ENCODE measurements around the gene GTF2B. TPM values are rescaled to one million over a fixed set of nuclear protein-coding genes. Genes with fewer than 3 reads are reported as not detected.
A peak's percentile ranks its signal among the peaks of the same experiment; 100 is the strongest.
"Not testable (repeated sequence)": the region's sequence is repeated elsewhere in the genome, so short reads cannot be mapped to it uniquely, and the experiment has no call there.

Gene GTF2B, protein sequence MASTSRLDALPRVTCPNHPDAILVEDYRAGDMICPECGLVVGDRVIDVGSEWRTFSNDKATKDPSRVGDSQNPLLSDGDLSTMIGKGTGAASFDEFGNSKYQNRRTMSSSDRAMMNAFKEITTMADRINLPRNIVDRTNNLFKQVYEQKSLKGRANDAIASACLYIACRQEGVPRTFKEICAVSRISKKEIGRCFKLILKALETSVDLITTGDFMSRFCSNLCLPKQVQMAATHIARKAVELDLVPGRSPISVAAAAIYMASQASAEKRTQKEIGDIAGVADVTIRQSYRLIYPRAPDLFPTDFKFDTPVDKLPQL
- 42.0 TPM for polyA plus RNA-seq (ENCODE audit: insufficient read length)

- peak; percentile 95 for DNase-seq
Measured at GRCh38 chr1:88891318-88891950, at the start of gene GTF2B. GTF2B (minus strand) TSS chr1:88891567; CDS start chr1:88891499, 68 bp downstream.

DNA sequence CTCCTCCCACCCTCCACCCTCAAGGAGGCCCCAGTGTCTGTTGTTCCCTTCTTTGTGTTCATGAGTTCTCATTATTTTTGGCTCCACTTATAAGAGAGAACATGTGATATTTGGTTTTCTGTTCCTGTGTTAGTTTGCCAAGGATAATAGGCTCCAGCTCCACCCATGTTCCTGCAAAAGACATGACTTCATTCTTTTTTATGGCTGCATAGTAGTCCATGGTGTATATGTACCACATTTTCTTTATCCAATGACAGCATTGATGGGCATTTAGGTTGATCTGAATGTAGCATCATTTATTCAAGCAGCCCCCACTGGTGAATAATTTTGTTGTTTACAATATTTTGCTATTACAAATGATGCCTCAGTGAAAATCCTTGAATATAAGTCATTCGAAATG lies 47.2 kb upstream of the GTF2B start:
- not testable (repeated sequence) for DNase-seq

DNA sequence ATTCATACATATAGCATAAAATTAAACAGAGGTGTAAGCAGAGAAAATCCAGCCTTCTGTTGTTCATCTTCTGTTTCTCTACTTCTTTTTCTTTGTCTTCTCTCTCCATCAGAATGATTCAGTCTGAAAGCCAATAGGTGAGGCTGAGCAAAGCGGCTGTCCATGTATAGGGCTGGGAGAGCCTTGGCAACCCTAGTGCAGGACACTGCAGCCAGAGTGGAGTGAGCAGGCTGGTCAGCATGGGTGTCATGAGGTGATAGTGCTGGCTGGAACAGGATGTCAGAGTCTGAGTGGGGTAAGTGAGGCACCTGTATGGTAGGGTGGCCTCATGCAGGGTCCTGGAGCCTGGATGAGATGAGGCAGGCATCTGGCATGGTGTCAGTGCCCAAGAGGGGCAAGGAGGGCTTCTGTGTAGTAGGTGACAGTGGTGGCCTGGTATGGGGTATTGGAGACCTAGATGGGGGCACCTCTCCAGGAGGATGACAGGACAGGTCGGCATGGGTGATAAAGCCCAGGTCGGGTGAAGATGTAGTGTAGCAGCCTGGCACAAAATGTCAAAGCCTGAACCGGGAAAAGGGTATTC lies 45.5 kb upstream of the GTF2B start:
- DNase-seq, result no peak

DNA sequence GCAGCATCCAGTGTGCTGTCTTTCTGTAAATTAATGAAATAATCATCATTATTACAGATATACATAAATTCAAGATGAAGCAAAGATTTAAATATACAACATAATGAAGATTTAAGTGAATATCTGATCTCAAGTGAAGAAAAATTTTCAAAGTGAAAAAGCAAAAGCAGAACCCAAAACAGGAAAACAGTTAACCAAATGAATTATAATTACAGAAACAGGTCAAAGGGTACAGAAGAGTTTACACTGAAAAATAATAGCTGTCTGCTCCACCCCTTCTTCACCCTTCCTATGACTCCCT lies 44.8 kb upstream of the GTF2B start:
- DNase-seq, result no peak

GRCh38 chr1:88935522-88936222 lies 44.3 kb upstream of the GTF2B start:
- peak; percentile 21 for DNase-seq

- DNase-seq, result not testable (repeated sequence)
Measured at GRCh38 chr1:88930176-88930575, 38.8 kb upstream of the GTF2B start.

DNA sequence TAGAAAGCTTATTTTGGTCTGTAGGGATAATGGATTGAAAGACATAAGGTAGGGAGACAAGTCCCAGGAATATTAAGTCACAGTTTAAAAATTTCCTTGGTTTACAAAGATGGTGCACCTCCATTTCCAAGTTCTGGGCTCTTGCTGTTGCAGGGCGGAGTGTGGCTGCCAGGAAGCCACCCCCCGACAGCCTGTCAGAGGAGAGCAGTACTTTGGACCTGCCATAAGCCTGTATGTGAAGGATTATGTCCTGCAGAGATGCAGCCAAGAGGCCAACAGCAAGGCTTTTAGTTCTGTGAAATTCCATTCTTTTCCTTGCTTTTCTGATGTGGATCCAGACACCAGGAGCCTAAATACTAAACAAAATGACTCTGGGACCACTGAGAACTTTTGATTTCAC lies 31.9 kb upstream of the GTF2B start:
- DNase-seq, result no peak

DNA sequence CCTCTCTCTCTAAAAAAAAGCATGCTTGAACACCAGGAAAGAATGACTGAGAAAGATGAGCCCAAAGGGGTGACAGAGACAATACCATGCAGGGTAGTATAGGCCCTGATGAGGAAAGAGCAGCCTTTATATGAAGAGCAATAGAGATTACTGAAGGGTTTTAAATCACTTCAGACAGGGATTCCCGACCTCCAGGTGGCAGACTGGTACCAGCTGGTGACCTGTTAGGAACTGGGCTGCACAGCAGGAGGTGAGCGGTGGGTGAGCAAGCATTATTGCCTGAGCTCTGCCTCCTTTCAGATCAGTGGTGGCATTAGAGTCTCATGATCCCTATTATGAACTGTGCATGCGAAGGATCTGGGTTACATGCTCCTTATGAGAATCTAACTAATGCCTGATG lies 30.8 kb upstream of the GTF2B start:
- no peak for DNase-seq

GRCh38 chr1:88920845-88921244 lies 29.5 kb upstream of the GTF2B start:
- no peak for DNase-seq

- no peak for DNase-seq
Measured at GRCh38 chr1:88917321-88918025, 26.1 kb upstream of the GTF2B start.

DNA sequence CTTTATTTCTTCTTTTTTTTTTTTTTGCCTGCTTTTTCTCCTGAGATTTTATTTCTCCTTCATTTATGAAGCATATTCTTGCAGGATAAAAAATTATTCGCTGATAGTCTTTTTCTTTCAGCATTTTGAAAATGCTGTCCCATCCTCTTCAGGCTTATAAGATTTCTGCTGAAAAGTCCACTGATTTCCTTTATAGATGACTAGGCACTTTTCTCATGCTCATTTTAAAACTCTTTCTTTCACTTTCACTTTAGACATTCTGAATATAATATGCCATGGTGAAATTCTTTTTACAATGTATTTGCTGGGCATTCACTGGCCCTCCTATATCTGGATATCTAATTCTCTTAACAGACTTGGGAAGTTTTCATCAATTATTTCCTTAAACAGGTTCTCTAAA lies 25.5 kb upstream of the GTF2B start:
- DNase-seq, result no peak

DNA sequence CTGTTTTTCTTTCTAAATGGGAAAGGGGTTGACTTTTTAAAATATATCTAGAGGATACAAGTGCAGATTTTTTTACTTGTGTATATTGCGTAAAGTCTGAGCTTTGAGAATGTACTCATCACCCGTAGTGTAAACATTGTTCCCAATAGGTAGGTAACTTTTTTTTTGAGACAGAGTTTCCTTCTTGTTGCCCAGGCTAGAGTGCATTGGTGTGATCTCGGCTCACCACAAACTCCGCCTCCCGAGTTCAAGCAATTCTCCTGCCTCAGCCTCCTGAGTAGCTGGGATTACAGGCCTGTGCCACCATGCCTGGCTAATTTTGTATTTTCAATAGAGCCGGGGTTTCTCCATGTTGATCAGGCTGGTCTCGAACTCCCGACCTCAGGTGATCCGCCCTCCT lies 20.4 kb upstream of the GTF2B start:
- DNase-seq, result not testable (repeated sequence)

- DNase-seq, result no peak
Measured at GRCh38 chr1:88911161-88911560, 19.8 kb upstream of the GTF2B start.

GRCh38 chr1:88910401-88910800 lies 19.0 kb upstream of the GTF2B start:
- DNase-seq, result no peak

DNA sequence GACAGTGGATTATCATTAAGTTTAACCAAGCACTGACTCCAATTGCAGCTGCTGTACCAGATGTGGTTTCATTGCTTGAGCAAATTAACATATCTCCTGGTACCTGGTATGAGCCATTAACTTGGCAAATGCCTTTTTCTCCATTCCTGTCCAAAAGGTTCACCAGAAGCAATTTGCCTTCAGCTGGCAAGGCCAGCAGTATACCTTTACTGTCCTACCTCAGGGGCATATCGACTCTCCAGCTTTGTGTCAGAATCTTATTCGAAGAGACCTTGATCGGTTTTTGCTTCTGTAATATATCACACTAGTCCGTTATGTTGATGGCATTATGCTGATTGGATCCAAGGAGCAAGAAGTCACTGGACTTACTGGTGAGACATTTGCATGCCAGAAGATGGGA lies 9.5 kb upstream of the GTF2B start:
- no peak for DNase-seq

GRCh38 chr1:88897070-88897730 lies 5.8 kb upstream of the GTF2B start:
- no peak for DNase-seq

DNA sequence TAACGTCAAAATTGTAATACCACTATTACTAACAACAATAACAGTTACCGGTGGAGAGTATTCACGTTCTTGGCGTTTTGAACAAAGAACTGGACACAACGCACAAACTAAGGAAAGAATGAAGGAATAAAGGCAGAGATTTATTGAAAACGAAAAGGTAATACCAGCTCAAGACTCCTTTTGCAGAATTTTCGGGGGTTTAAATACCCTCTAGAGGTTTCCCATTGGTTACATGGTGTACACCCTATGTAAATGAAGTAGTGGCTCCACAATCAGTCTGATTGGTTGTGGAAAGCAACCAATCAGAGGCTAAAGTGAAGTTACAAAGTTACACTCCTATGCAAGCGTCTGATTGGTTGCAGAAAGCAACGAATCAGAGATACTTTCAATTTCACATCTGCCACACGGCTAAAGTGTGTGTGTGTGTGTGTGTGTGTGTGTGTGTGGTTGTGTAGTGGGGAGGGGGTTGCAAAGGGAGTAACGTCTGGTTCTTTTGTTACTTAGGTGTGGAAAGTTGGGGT lies 1.1 kb upstream of the GTF2B start:
- peak; percentile 40 for DNase-seq

- DNase-seq, result no peak
Measured at GRCh38 chr1:88891951-88892340, 579 bp upstream of the GTF2B start.

GRCh38 chr1:88890791-88891317 lies 513 bp downstream of the GTF2B start:
- DNase-seq, result peak; percentile 43

- DNase-seq, result no peak
Measured at GRCh38 chr1:88890131-88890530, 1.2 kb downstream of the GTF2B start.

GRCh38 chr1:88888750-88889149 lies 2.6 kb downstream of the GTF2B start:
- DNase-seq, result no peak

- no peak for DNase-seq
Measured at GRCh38 chr1:88885933-88886332, 5.4 kb downstream of the GTF2B start.

Measured in hindlimb muscle (tissue), 1 donor.